GM21528 (cell line): Measurements from ENCODE around the gene ARHGAP24.
"Not testable (repeated sequence)": the region's sequence is repeated elsewhere in the genome, so short reads cannot be mapped to it uniquely, and the experiment has no call there.

Experiments used
- ATAC-seq: cut with Tn5 transposase; IDR thresholded peaks from one replicate; pipeline ENCODE4 v1.9.1; 2021; ENCODE audit warnings: mild to moderate bottlenecking, moderate library complexity; ENCODE audit not compliant: unreplicated experiment, low FRiP score

The ARHGAP24 gene

GRCh38 chr4:85884251-85884650 is 409.3 kb downstream of the ARHGAP24 start:
- no peak for ATAC-seq

GRCh38 chr4:85886665-85887064 is 411.7 kb downstream of the ARHGAP24 start:
- ATAC-seq = no peak

GRCh38 chr4:85889314-85889713 is 414.4 kb downstream of the ARHGAP24 start:
- ATAC-seq = no peak

- ATAC-seq = no peak
Observed at GRCh38 chr4:85895755-85896154, 420.8 kb downstream of the ARHGAP24 start.

- no peak for ATAC-seq
Observed at GRCh38 chr4:85898231-85898630, 423.3 kb downstream of the ARHGAP24 start.

- ATAC-seq = no peak
Observed at GRCh38 chr4:85901500-85901899, 426.6 kb downstream of the ARHGAP24 start.

GRCh38 chr4:85902647-85903046 is 427.7 kb downstream of the ARHGAP24 start:
- ATAC-seq = not testable (repeated sequence)

GRCh38 chr4:85905761-85906160 is 430.8 kb downstream of the ARHGAP24 start:
- no peak for ATAC-seq

- no peak for ATAC-seq
Observed at GRCh38 chr4:85907001-85907400, 432.1 kb downstream of the ARHGAP24 start.

- ATAC-seq = no peak
Observed at GRCh38 chr4:85909851-85910250, 434.9 kb downstream of the ARHGAP24 start.

GRCh38 chr4:85910985-85911384 is 436.0 kb downstream of the ARHGAP24 start:
- no peak for ATAC-seq

GRCh38 chr4:85913931-85914694 is 439.2 kb downstream of the ARHGAP24 start:
- no peak for ATAC-seq

- ATAC-seq = not testable (repeated sequence)
Observed at GRCh38 chr4:85915570-85915969, 440.6 kb downstream of the ARHGAP24 start.

- ATAC-seq = no peak
Observed at GRCh38 chr4:85919200-85919887, 444.4 kb downstream of the ARHGAP24 start.

GRCh38 chr4:85925071-85925470 is 450.1 kb downstream of the ARHGAP24 start:
- ATAC-seq = no peak

GRCh38 chr4:85928775-85929591 is 454.0 kb downstream of the ARHGAP24 start:
- no peak for ATAC-seq

- ATAC-seq = no peak
Observed at GRCh38 chr4:85929961-85930665, 455.2 kb downstream of the ARHGAP24 start.

GRCh38 chr4:85932500-85933290 is 457.7 kb downstream of the ARHGAP24 start:
- no peak for ATAC-seq

GRCh38 chr4:85933291-85933640 is 458.3 kb downstream of the ARHGAP24 start:
- no peak for ATAC-seq

GRCh38 chr4:85937507-85937906 is 462.6 kb downstream of the ARHGAP24 start:
- no peak for ATAC-seq
